Ovary (tissue), 1 donor: ENCODE results near the gene PDE4D.

ENCODE experiments used
- EP300 ChIP-seq: sonication (generic); formaldehyde crosslinking; IDR thresholded peaks from one replicate; pipeline ENCODE4 v1.6.1; 2017; ENCODE audit warnings: antibody characterized with exemption
- POLR2A ChIP-seq: fragments of 450-650 bp; IDR thresholded peaks from one replicate; pipeline ENCODE4 v1.6.1; 2017; ENCODE audit warnings: antibody characterized with exemption, mild to moderate bottlenecking, moderate library complexity

GRCh38 chr5:59094864-59095263 lies 798.7 kb downstream of the PDE4D start:
- TF ChIP-seq EP300 (no peak), POLR2A (no peak)
